H1 (cell line): Measurements from ENCODE around the gene SF3B2. TPM values are rescaled to one million over a fixed set of nuclear protein-coding genes. Genes with fewer than 3 reads are reported as not detected.

Experiments used
- CTCF ChIA-PET: fragments of 300-600 bp; sonication (Branson Sonifier 250); formaldehyde crosslinking; loops from one replicate; lab custom pipeline; 2021; ENCODE audit not compliant: partially characterized antibody; lab: Charles Lee
- POLR2A ChIA-PET: fragments of 300-600 bp; sonication (Branson Sonifier 250); formaldehyde crosslinking; loops from one replicate; lab custom pipeline; 2021; ENCODE audit warnings: inconsistent platforms; ENCODE audit not compliant: partially characterized antibody; lab: Charles Lee
- DNase-seq, 2 experiments: peaks; one replicate each; pipeline versions ENCODE4 v3.0.0 to v3.0.0-alpha.2; 2010 to 2022; ENCODE audit warnings: low spot score in 2 of 2, low read depth in 1 of 2, mixed read lengths in 1 of 2
- FAIRE-seq: peaks from 2 replicates; lab custom pipeline; 2011; peaks lifted over from hg19 to GRCh38; lab: Jason Lieb, UNC
- H2AFZ ChIP-seq: 2 replicates; pipeline ENCODE4 v1.8.1; 2012; ENCODE audit warnings: low read length, inconsistent platforms
- H2AK5ac ChIP-seq: 2 replicates; pipeline ENCODE4 v1.6.1; 2013; ENCODE audit warnings: low read depth, low read length
- H2BK120ac ChIP-seq: replicated peaks from 2 replicates; pipeline ENCODE3; 2013; ENCODE audit warnings: low read depth, low read length, inconsistent platforms
- H2BK12ac ChIP-seq: 2 replicates; pipeline ENCODE4 v1.6.1; 2013; ENCODE audit warnings: low read depth, low read length
- H2BK15ac ChIP-seq: 2 replicates; pipeline ENCODE4 v1.6.1; 2013; ENCODE audit warnings: low read length
- H2BK20ac ChIP-seq: 2 replicates; pipeline ENCODE4 v1.6.1; 2013; ENCODE audit warnings: low read length
- H2BK5ac ChIP-seq: 2 replicates; pipeline ENCODE4 v1.6.1; 2013; ENCODE audit warnings: low read depth, low read length
- H3K14ac ChIP-seq: 2 replicates; pipeline ENCODE4 v1.6.1; 2013; ENCODE audit warnings: inconsistent platforms; ENCODE audit not compliant: insufficient read length
- H3K18ac ChIP-seq: 2 replicates; pipeline ENCODE4 v1.6.1; 2013; ENCODE audit warnings: low read length; ENCODE audit errors: extremely low read depth
- H3K23ac ChIP-seq: 2 replicates; pipeline ENCODE4 v1.6.1; 2013; ENCODE audit warnings: inconsistent platforms; ENCODE audit not compliant: insufficient read length
- H3K23me2 ChIP-seq: 2 replicates; pipeline ENCODE4 v1.6.1; 2013; ENCODE audit warnings: low read depth, low read length
- H3K27ac ChIP-seq: 2 replicates; pipeline ENCODE4 v1.6.1; 2011; ENCODE audit warnings: low read depth, low read length, inconsistent platforms
- H3K27me3 ChIP-seq, 4 experiments: replicated peaks in 1 of 4; 1 replicate in 1 of 4; 2 replicates in 3 of 4; pipeline versions ENCODE4 v1.6.1 to v1.8.1; 2011 to 2013; ENCODE audit warnings: low read length in 3 of 4, mild to moderate bottlenecking in 3 of 4, inconsistent platforms in 2 of 4, mixed read lengths in 2 of 4, moderate library complexity in 1 of 4; ENCODE audit not compliant: control insufficient read depth in 3 of 4, insufficient read depth in 3 of 4; ENCODE audit errors: extremely low read depth in 1 of 4
- H3K36me3 ChIP-seq, 4 experiments: 2 replicates each; pipeline versions ENCODE4 v1.6.1 to v1.8.1; 2011 to 2013; ENCODE audit warnings: mild to moderate bottlenecking in 4 of 4, low read length in 3 of 4, moderate library complexity in 2 of 4, control low read depth in 1 of 4, inconsistent platforms in 1 of 4; ENCODE audit not compliant: insufficient read depth in 4 of 4, control insufficient read depth in 2 of 4
- H3K4ac ChIP-seq: replicated peaks from 2 replicates; pipeline ENCODE3; 2013; ENCODE audit warnings: low read length, low read depth, mixed read lengths, inconsistent platforms; ENCODE audit not compliant: insufficient read length
- H3K4me1 ChIP-seq, 4 experiments: replicated peaks in 1 of 4; 1 replicate in 1 of 4; 2 replicates in 3 of 4; pipeline versions ENCODE4 v1.6.1 to v1.8.1; 2011 to 2013; ENCODE audit warnings: low read length in 3 of 4, inconsistent platforms in 2 of 4, mixed read lengths in 1 of 4; ENCODE audit not compliant: insufficient read depth in 4 of 4, control insufficient read depth in 3 of 4
- H3K4me2 ChIP-seq, 2 experiments: 2 replicates each; pipeline versions ENCODE4 v1.6.1 to v1.8.1; 2011 to 2013; ENCODE audit warnings: low read depth in 2 of 2, low read length in 2 of 2, control low read depth in 1 of 2, inconsistent platforms in 1 of 2, mild to moderate bottlenecking in 1 of 2; ENCODE audit not compliant: insufficient read depth in 1 of 2
- H3K4me3 ChIP-seq, 4 experiments: fragments of 200-600, 300-600 bp in 1 of 4; sonication (generic), shearing (Covaris generic), sonication (Bioruptor Twin) in 1 of 4; 2 replicates each; pipeline versions ENCODE4 v1.5.1 to v1.8.1; 2011 to 2016; ENCODE audit warnings: low read length in 4 of 4, low read depth in 3 of 4, control low read depth in 2 of 4, inconsistent platforms in 2 of 4, mild to moderate bottlenecking in 2 of 4, mixed read lengths in 1 of 4, moderate library complexity in 1 of 4; ENCODE audit not compliant: insufficient read depth in 2 of 4; ENCODE audit errors: extremely low read depth in 1 of 4
- H3K56ac ChIP-seq: replicated peaks from 2 replicates; pipeline ENCODE3; 2013; ENCODE audit warnings: low read depth, mild to moderate bottlenecking, mixed read lengths, low read length, inconsistent platforms; ENCODE audit not compliant: insufficient read length
- H3K79me1 ChIP-seq: 2 replicates; pipeline ENCODE4 v1.6.1; 2013; ENCODE audit warnings: low read depth, low read length, control low read depth
- H3K79me2 ChIP-seq, 2 experiments: 2 replicates each; pipeline versions ENCODE4 v1.6.1 to v1.8.1; 2012 to 2013; ENCODE audit warnings: low read length in 2 of 2, mild to moderate bottlenecking in 2 of 2, inconsistent platforms in 1 of 2; ENCODE audit not compliant: insufficient read depth in 2 of 2, control insufficient read depth in 1 of 2
- H3K9ac ChIP-seq, 4 experiments: replicated peaks in 1 of 4; 1 replicate in 1 of 4; 2 replicates in 3 of 4; pipeline versions ENCODE4 v1.6.1 to v1.8.1; 2011 to 2013; ENCODE audit warnings: low read depth in 3 of 4, low read length in 3 of 4, control low read depth in 2 of 4, mild to moderate bottlenecking in 2 of 4, moderate library complexity in 2 of 4, inconsistent platforms in 1 of 4; ENCODE audit errors: extremely low read depth in 1 of 4
- H3K9me3 ChIP-seq, 2 experiments: 2 replicates each; pipeline versions ENCODE4 v1.6.1 to v1.8.1; 2012 to 2013; ENCODE audit warnings: mild to moderate bottlenecking in 2 of 2, moderate library complexity in 2 of 2, control low read depth in 1 of 2, inconsistent platforms in 1 of 2, low read depth in 1 of 2, low read length in 1 of 2, mixed read lengths in 1 of 2; ENCODE audit not compliant: insufficient read depth in 2 of 2
- H4K20me1 ChIP-seq, 2 experiments: replicated peaks in 1 of 2; 2 replicates each; pipeline versions ENCODE3 to v1.8.1; 2011 to 2013; ENCODE audit warnings: inconsistent platforms in 2 of 2, low read length in 2 of 2, mild to moderate bottlenecking in 1 of 2; ENCODE audit not compliant: insufficient read depth in 2 of 2, control insufficient read depth in 1 of 2
- H4K5ac ChIP-seq: 2 replicates; pipeline ENCODE4 v1.6.1; 2013; ENCODE audit warnings: low read length, low read depth, mixed read lengths, inconsistent platforms; ENCODE audit not compliant: insufficient read length
- H4K8ac ChIP-seq: 2 replicates; pipeline ENCODE4 v1.8.0; 2013; ENCODE audit warnings: mild to moderate bottlenecking, moderate library complexity, low read length, inconsistent platforms; ENCODE audit not compliant: insufficient read depth; ENCODE audit errors: extremely low read depth
- H4K91ac ChIP-seq: replicated peaks from 2 replicates; pipeline ENCODE3; 2013; ENCODE audit warnings: low read length, mixed read lengths, inconsistent platforms; ENCODE audit not compliant: insufficient read length
- POLR2AphosphoS5 ChIP-seq: IDR thresholded peaks from 2 replicates; pipeline ENCODE4 v1.6.1; 2011; ENCODE audit warnings: low read depth, low read length
- SP1 ChIP-seq: IDR thresholded peaks from 2 replicates; pipeline ENCODE4 v1.6.1; 2011; ENCODE audit warnings: low read depth, low read length
- WGBS, 2 experiments: shearing (Covaris generic) in 1 of 2; methylation state at CpG; one replicate each; pipeline versions ENCODE4 v1.1.6 to v1.1.7; 2013 to 2015; ENCODE audit warnings: low lambda C conversion rate in 2 of 2, mixed read lengths in 2 of 2, inconsistent platforms in 1 of 2, low coverage in 1 of 2, missing lambda C conversion rate in 1 of 2; ENCODE audit not compliant: insufficient replicate concordance in 2 of 2, insufficient coverage in 1 of 2, insufficient read length in 1 of 2; ENCODE audit errors: extremely low coverage in 1 of 2, missing lambda C conversion rate in 1 of 2; 5-methylcytosine and 5-hydroxymethylcytosine counted together
- polyA plus RNA-seq, 7 experiments: library from polyadenylated mRNA; depleted of rRNA in 3 of 7; stranded (reverse) in 5 of 7; unstranded in 2 of 7; fragments of >200 nt in 5 of 7; fragments of 200-250 nt in 2 of 7; gene quantifications; 1 replicate in 5 of 7; 2 replicates in 1 of 7; 4 replicates in 1 of 7; pipeline versions ENCODE4 v1.2.1 to v1.2.3, GENCODE V29; 2011 to 2013; ENCODE audit warnings: missing spikeins in 2 of 7, mixed read lengths in 2 of 7
- total RNA-seq: library from RNA; stranded (reverse); fragmentation: NEBNext Ultra II Directional; extraction: Animal tissue kit (Norgen Biotek cat#: 25700); gene quantifications from 2 replicates; pipeline ENCODE4 v1.2.1, GENCODE V29; 2021

The SF3B2 gene
- total and polyA plus RNA-seq, 2 of the 8 experiments (the other 6 are each of a cell fraction or from before 2014, with no cell fraction given): 182 to 237 TPM

GRCh38 chr11:66007201-66007634 is 44.9 kb upstream of the SF3B2 start:
- Histone ChIP-seq H2BK20ac (no peak overlapping the region), H3K79me2 (peaks cover 0 to 9% of the 10 kb centered on the region in 2 experiments; a peak in 2 of 4 replicates), H3K9me3 (no peaks in the 10 kb centered on the region), H4K8ac (no peak overlapping the region), H3K27ac (no peak overlapping the region), H3K4me1 (peaks cover 0 to 21% (median 8%) of the 10 kb centered on the region in 4 experiments; a peak in 5 of 7 replicates), H2BK120ac (no peak overlapping the region), H3K27me3 (peaks cover 6 to 17% (median 14%) of the 10 kb centered on the region in 4 experiments), H3K36me3 (peaks cover 0 to 10% (median 4%) of the 10 kb centered on the region in 4 experiments; a peak in 5 of 8 replicates), H3K23ac (no peak overlapping the region), H2BK12ac (peak overlapping the region; percentile 71; the same call in 1 of the 2 replicates), H4K91ac (peak overlapping the region; percentile 30), H3K4me3 (no peak overlapping the region; a peak in 1 of 8 replicates), H3K23me2 (peaks cover 2% of the 10 kb centered on the region; the same call in 1 of the 2 replicates), H2AFZ (no peak overlapping the region), H2AK5ac (no peak overlapping the region), H4K5ac (no peak overlapping the region), H3K18ac (no peak overlapping the region), H4K20me1 (peaks cover 0 to 4% of the 10 kb centered on the region in 2 experiments), H3K4ac (no peak overlapping the region), H3K56ac (no peak overlapping the region), H3K14ac (no peak overlapping the region), H2BK15ac (no peak overlapping the region), H3K4me2 (no peak overlapping the region), H2BK5ac (no peak overlapping the region; the same call in 1 of the 2 replicates), H3K9ac (no peak overlapping the region), H3K79me1 (peaks cover 8% of the 10 kb centered on the region)
- ChIA-PET POLR2A (interaction anchor here (0.6 to 1.8 kb wide), 5 partner anchors 44 to 147 kb away, joined by 3 to 4 read pairs (median 4); partner anchors contain the start of gene MUS81), CTCF (interaction anchor here (0.7 to 3.1 kb wide), 4 partner anchors 15 to 106 kb away, joined by 3 to 15 read pairs (median 6); no protein-coding TSS in a partner anchor)
- 81% methylated on average over 5 of the region's 5 CpGs; no CpG with 5 or more reads in 1 of the 2 experiments for WGBS, 2 experiments
- peak; percentile 6; the same call in 1 of the 2 replicates for TF ChIP-seq POLR2AphosphoS5
- TF ChIP-seq SP1: no peak
- DNase-seq: no peak
- FAIRE-seq: no peak
